Midbrain (tissue), 1 donor: Measurements from ENCODE around the gene UBAP1L.

Source experiments
- DNase-seq: peaks from one replicate; lab custom pipeline; 2025; lab: John Stamatoyannopoulos, UW

The UBAP1L gene

DNA sequence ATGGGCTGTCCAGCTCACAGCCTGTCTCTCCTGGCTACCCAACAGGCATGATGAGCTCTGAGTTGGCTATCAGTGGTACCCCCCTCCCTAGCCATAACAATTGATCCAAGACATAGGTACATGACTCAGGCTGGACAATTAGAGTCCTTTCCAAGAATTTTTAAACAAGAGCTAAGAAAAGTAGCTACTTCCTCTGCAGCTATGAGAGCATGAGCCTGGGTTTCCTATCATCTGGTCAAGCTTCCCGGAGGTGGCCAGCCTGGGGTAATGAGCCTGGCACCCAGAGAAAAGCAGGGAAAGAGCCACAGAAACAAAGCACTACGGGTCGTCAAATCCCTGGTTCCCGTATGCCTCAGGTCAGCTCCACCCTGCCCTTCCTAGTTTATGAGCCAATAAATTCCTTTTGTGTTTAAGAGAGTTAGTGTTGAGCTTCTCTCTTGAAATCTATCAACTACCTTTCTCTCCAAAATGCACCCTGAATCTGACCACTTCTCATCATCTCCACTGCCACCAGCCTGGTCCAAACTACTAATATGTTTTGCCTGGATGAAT, 72.1 kb downstream of the UBAP1L start:
- DNase-seq: no peak
